HepG2 (cell line): ENCODE measurements around the gene CDC40. TPM values are rescaled to one million over a fixed set of nuclear protein-coding genes. Genes with fewer than 3 reads are reported as not detected.

Source experiments
- ATAC-seq: fragments of 200-7000 bp; cut with Tn5 transposase; 3 replicates; pipeline ENCODE4 v1.9.1; 2020; ENCODE audit warnings: mild to moderate bottlenecking, moderate library complexity
- BruUV-seq: library from RNA; stranded (reverse); fragments of 400-500 nt; replicated peaks from 2 replicates; lab custom pipeline; 2021; lab: Mats Ljungman, UMichigan
- CTCF ChIA-PET: fragments of 300-600 bp; formaldehyde crosslinking; extraction: SDS; loops from one replicate; lab custom pipeline; 2021; ENCODE audit warnings: low total read pairs, inconsistent platforms, low intra/inter-chr PET ratio; lab: Yijun Ruan, JAX
- POLR2A ChIA-PET: fragments of 350-600 bp; sonication (Branson Sonifier 250); formaldehyde crosslinking; loops from one replicate; lab custom pipeline; 2020; ENCODE audit warnings: antibody characterized with exemption, inconsistent platforms; lab: Yijun Ruan, JAX
- DNase-seq: peaks from one replicate; pipeline ENCODE4 v3.0.0-alpha.2; 2015; ENCODE audit warnings: low spot score
- FAIRE-seq: peaks from 3 replicates; lab custom pipeline; 2011; peaks lifted over from hg19 to GRCh38; lab: Jason Lieb, UNC
- H2AFZ ChIP-seq: one replicate; pipeline ENCODE4 v1.6.1; 2011; ENCODE audit warnings: low read length, inconsistent platforms
- H3K27ac ChIP-seq: fragments of 300-600 bp; 3 replicates; pipeline ENCODE4 v1.8.0; 2011; ENCODE audit warnings: mixed run types, mild to moderate bottlenecking, mixed read lengths, low read length, inconsistent platforms; ENCODE audit not compliant: insufficient read depth; ENCODE audit errors: extremely low read length
- H3K27me3 ChIP-seq, 2 experiments: fragments of 200-600 bp in 1 of 2; 2 replicates in 1 of 2; 3 replicates in 1 of 2; pipeline versions ENCODE4 v1.6.0 to v1.8.0; 2011; ENCODE audit warnings: low read length in 2 of 2, mild to moderate bottlenecking in 2 of 2, moderate library complexity in 2 of 2, inconsistent platforms in 1 of 2; ENCODE audit not compliant: insufficient read depth in 2 of 2, control insufficient read depth in 1 of 2
- H3K36me3 ChIP-seq, 2 experiments: fragments of 200-600 bp in 1 of 2; replicated peaks in 1 of 2; 2 replicates in 1 of 2; 3 replicates in 1 of 2; pipeline versions ENCODE4 v1.5.1 to v1.8.0; 2011; ENCODE audit warnings: low read length in 2 of 2, inconsistent platforms in 1 of 2; ENCODE audit not compliant: insufficient read depth in 2 of 2, control insufficient read depth in 1 of 2
- H3K4me1 ChIP-seq: 2 replicates; pipeline ENCODE4 v1.5.1; 2012; ENCODE audit warnings: low read length, inconsistent platforms; ENCODE audit not compliant: insufficient read depth
- H3K4me2 ChIP-seq: 2 replicates; pipeline ENCODE4 v1.6.0; 2011; ENCODE audit warnings: low read depth, low read length, inconsistent platforms
- H3K4me3 ChIP-seq, 3 experiments: fragments of 200-600 bp in 1 of 3; sonication (generic), shearing (Covaris generic) in 1 of 3; replicated peaks in 1 of 3; 2 replicates each; pipeline ENCODE4 v1.5.1; 2011 to 2016; ENCODE audit warnings: low read length in 3 of 3, inconsistent platforms in 2 of 3, low read depth in 2 of 3, mild to moderate bottlenecking in 2 of 3, control low read depth in 1 of 3, mixed read lengths in 1 of 3; ENCODE audit not compliant: insufficient read depth in 1 of 3
- H3K79me2 ChIP-seq: one replicate; pipeline ENCODE4 v1.6.1; 2011; ENCODE audit warnings: low read length, inconsistent platforms; ENCODE audit not compliant: insufficient read depth
- H3K9ac ChIP-seq: 2 replicates; pipeline ENCODE4 v1.6.0; 2011; ENCODE audit warnings: mild to moderate bottlenecking, low read depth, low read length, inconsistent platforms; ENCODE audit not compliant: insufficient read depth
- H3K9me3 ChIP-seq: 2 replicates; pipeline ENCODE4 v1.5.1; 2012; ENCODE audit warnings: mild to moderate bottlenecking, low read length
- H4K20me1 ChIP-seq: 2 replicates; pipeline ENCODE4 v1.6.0; 2011; ENCODE audit warnings: inconsistent platforms, mild to moderate bottlenecking, low read length, moderate library complexity; ENCODE audit not compliant: insufficient read depth
- ARNT2 ChIP-seq: sonication (generic); formaldehyde crosslinking; IDR thresholded peaks from 2 replicates; pipeline ENCODE4 v1.8.0; 2022; ENCODE audit warnings: mild to moderate bottlenecking, low read depth, missing genetic modification reagents, moderate library complexity
- MTA1 ChIP-seq: sonication (generic); formaldehyde crosslinking; IDR thresholded peaks from 2 replicates; pipeline ENCODE4 v1.4.0; 2020; ENCODE audit warnings: missing genetic modification reagents, mild to moderate bottlenecking, borderline replicate concordance
- SMARCC2 ChIP-seq: fragments of 450-650 bp; IDR thresholded peaks from 2 replicates; pipeline ENCODE4 v1.6.1; 2017; ENCODE audit warnings: antibody characterized with exemption, mild to moderate bottlenecking
- ZNF207 ChIP-seq: fragments of 450-650 bp; IDR thresholded peaks from 2 replicates; pipeline ENCODE4 v1.6.1; 2016; ENCODE audit warnings: antibody characterized with exemption, borderline replicate concordance
- ZNF317 ChIP-seq: sonication (generic); formaldehyde crosslinking; IDR thresholded peaks from 2 replicates; pipeline ENCODE4 v1.5.0; 2020; ENCODE audit warnings: mild to moderate bottlenecking, missing genetic modification reagents
- ZNF75D ChIP-seq: sonication (generic); formaldehyde crosslinking; IDR thresholded peaks from 2 replicates; pipeline ENCODE4 v1.8.1; 2023; ENCODE audit warnings: missing genetic modification reagents, mild to moderate bottlenecking, borderline replicate concordance
- WGBS: methylation state at CpG from one replicate; pipeline ENCODE4 v1.1.6; 2017; ENCODE audit warnings: low lambda C conversion rate; 5-methylcytosine and 5-hydroxymethylcytosine counted together
- in situ Hi-C: cut with HindIII; loops from 2 replicates; pipeline ENCODE4 v1.10.0; 2017; ENCODE audit warnings: low pct_unique_long_range_greater_than_20kb; ENCODE audit not compliant: extremely low pct_ligation_motif_present
- intact Hi-C: fragments of 100-400 bp; cut with micrococcal nuclease; formaldehyde crosslinking; loops from one replicate; pipeline ENCODE4 v1.10.0; 2022; ENCODE audit not compliant: unreplicated experiment
- polyA plus RNA-seq, 8 experiments: library from polyadenylated mRNA; depleted of rRNA in 3 of 8; stranded (reverse) in 7 of 8; unstranded in 1 of 8; fragments of >200 nt; fragmentation: Illumina TruSeq in 4 of 8; extraction: Trizol in 4 of 8; gene quantifications; 2 replicates each; pipeline versions ENCODE4 v1.2.1 to v1.2.3, GENCODE V29; 2011 to 2016; ENCODE audit warnings: low read depth in 4 of 8, missing spikeins in 1 of 8, mixed read lengths in 1 of 8; ENCODE audit not compliant: insufficient read depth in 1 of 8
- total RNA-seq, 5 experiments: library from RNA; depleted of rRNA; stranded (reverse); fragments of >200 nt; fragmentation: Illumina TruSeq; extraction: Trizol; gene quantifications; 2 replicates each; pipeline ENCODE4 v1.2.3, GENCODE V29; 2016; ENCODE audit warnings: low read depth in 1 of 5
- TF ChIP-seq, protein P1 (sequence below): sonication (generic); formaldehyde crosslinking; IDR thresholded peaks from 2 replicates; pipeline ENCODE4 v1.4.0; 2020; ENCODE audit warnings: mild to moderate bottlenecking, missing genetic modification reagents
- TF ChIP-seq, protein P2 (sequence below): IDR thresholded peaks from 2 replicates; pipeline ENCODE4 v1.6.1; 2016; ENCODE audit warnings: low read depth, borderline replicate concordance

The CDC40 gene
- total and polyA plus RNA-seq, 2 of the 13 experiments (the other 11 are each of a cell fraction or from before 2014, with no cell fraction given) = 11.4 to 21.5 TPM

DNA sequence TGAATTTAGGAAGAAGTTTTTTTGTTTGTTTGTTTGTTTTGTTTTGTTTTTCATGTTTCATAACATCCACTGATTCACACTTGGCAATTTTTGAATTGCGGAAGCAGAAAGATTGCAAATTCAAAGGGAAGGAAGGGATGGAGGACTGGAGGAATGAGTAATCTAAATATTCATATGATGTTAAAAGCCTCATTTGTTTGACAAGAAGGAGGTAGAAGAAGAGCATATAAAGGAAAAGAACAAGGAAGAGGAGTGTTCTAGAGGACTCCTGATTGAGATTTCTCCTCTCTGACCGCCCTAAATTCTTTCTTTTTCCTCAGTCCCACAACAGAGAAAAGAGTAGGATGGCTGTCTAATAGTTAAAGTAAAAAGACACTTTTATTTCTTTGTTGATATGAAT lies 89.4 kb downstream of the CDC40 start:
- no peaks in the 10 kb centered on the region for H3K27me3 ChIP-seq
- ATAC-seq (no peak), FAIRE-seq (no peak), DNase-seq (no peak)
- ChIA-PET CTCF (no interaction called here), POLR2A (no interaction called here)
- H3K27ac ChIP-seq = no peak overlapping the region
- no TSS peak for BruUV-seq
- H3K4me2 ChIP-seq = no peak overlapping the region
- WGBS = 52% methylated on average over 2 of the region's 2 CpGs
- no peaks in the 10 kb centered on the region for H3K79me2 ChIP-seq
- H3K4me3 ChIP-seq = no peak overlapping the region
- H4K20me1 ChIP-seq = no peaks in the 10 kb centered on the region
- TF ChIP-seq SMARCC2 = no peak
- TF ChIP-seq, protein P1, sequence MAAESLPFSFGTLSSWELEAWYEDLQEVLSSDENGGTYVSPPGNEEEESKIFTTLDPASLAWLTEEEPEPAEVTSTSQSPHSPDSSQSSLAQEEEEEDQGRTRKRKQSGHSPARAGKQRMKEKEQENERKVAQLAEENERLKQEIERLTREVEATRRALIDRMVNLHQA (CRISPR knock-in tag) = no peak
- no peaks in the 10 kb centered on the region for H3K9me3 ChIP-seq
- in situ Hi-C loops (no loop called here), intact Hi-C loops (no loop called here)
- H3K36me3 ChIP-seq = no peaks in the 10 kb centered on the region
- H3K9ac ChIP-seq = no peak overlapping the region
- H3K4me1 ChIP-seq = peaks cover 15% of the 10 kb centered on the region
- no peak overlapping the region for H2AFZ ChIP-seq

DNA sequence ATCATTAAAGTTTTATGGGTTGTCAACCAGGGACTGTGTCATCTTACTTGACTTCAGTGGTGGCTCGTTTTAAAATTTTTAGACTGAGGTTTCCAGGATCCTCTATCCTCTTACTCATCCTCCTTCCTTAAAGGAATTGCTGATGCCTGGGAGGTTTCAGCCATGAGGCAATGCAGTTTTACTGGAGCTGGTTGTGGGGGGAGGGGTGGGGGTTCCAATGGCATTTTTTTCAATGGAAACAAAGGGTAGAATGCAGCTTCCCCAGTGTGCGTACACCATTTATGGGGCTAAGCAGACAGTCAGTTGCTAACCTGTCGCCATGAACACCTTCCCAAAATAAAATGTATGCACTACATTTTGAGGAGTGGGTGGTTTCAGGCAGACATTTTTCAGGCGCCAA lies 89.9 kb downstream of the CDC40 start:
- POLR2A ChIA-PET = no interaction called here
- BruUV-seq = no TSS peak
- Histone ChIP-seq H3K9me3 (no peaks in the 10 kb centered on the region), H2AFZ (no peak overlapping the region), H4K20me1 (no peaks in the 10 kb centered on the region), H3K36me3 (no peaks in the 10 kb centered on the region), H3K27me3 (no peaks in the 10 kb centered on the region), H3K9ac (no peak overlapping the region), H3K4me2 (no peak overlapping the region), H3K79me2 (no peaks in the 10 kb centered on the region), H3K27ac (no peak overlapping the region), H3K4me1 (peaks cover 15% of the 10 kb centered on the region), H3K4me3 (no peak overlapping the region)
- no peak for DNase-seq
- WGBS = 69% methylated on average over 4 of the region's 4 CpGs
- no peak for ATAC-seq
- CTCF ChIA-PET = no interaction called here
- in situ Hi-C loops = no loop called here
- FAIRE-seq = no peak
- intact Hi-C loops = no loop called here
- TF ChIP-seq ZNF207 (no peak), ZNF75D (no peak), ARNT2 (CRISPR knock-in tag) (no peak), ZNF317 (no peak), MTA1 (CRISPR knock-in tag) (no peak)
- TF ChIP-seq, protein P2, sequence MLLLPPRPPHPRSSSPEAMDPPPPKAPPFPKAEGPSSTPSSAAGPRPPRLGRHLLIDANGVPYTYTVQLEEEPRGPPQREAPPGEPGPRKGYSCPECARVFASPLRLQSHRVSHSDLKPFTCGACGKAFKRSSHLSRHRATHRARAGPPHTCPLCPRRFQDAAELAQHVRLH = no peak
